ENCODE data around the gene SLC35G2.

SLC35G2 gene

DNA sequence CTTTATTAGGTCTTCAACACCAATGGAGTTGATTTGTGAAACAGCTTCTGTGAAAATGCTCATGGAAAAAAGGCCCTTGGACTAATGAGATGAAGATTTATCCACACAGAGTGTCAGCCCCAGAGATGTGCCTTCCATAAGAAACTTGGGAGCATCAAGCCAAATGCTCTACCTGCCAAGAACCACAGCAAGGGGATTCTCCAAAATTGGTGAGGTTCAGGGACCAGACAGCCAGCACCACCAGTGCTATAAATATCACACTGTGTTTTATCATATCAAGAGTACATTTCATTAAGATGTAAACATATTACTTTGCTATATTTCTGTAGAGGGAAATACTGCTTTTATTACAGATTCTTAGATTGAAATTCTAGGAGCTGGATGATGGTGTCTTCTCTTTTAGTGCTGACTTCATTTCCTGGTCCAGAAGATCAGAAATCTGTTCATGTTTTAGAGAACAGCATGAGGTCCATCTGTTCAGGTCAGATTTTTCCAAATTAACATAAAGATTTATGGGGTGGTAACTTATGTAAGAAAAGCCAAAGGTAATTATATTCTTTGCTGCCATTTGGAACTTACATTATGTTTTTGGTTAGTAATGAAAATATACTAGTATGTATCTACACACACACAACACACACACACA, 17.7 kb downstream of the SLC35G2 start:
- H3K4me1 ChIP-seq (ENCODE audit: low read length) = 0 out of 2 replicates have a peak, but pooled peaks cover 5% of the 10 kb centered on the region
- H2AFZ ChIP-seq (ENCODE audit: low read length) = no peak overlapping the region
- TF ChIP-seq EZH2 (optimal IDR thresholded peaks at IDR 0.05; ENCODE audit: low read depth, low read length) (no peak), EZH2phosphoT487 (IDR thresholded peaks at IDR 0.05; ENCODE audit: low read length) (no peak), CTCF (IDR thresholded peaks at IDR 0.05; ENCODE audit: low read length) (no peak)
- H3K9me2 ChIP-seq (replicated peaks; ENCODE audit: insufficient read depth, low read length) = no peaks in the 10 kb centered on the region
- no peaks in the 10 kb centered on the region for H4K20me1 ChIP-seq (ENCODE audit: insufficient read depth, low read length)
- no peaks in the 10 kb centered on the region for H3K79me2 ChIP-seq (ENCODE audit: low read length)
- no peaks in the 10 kb centered on the region for H3K27me3 ChIP-seq (replicated peaks; ENCODE audit: insufficient read depth, low read length)
- no peak overlapping the region for H3K27ac ChIP-seq (ENCODE audit: low read length)
- H3K9ac ChIP-seq (ENCODE audit: low read length) = no peak overlapping the region
- H3K9me3 ChIP-seq (replicated peaks; ENCODE audit: insufficient read depth, low read length) = no peaks in the 10 kb centered on the region
- no peak overlapping the region for H3K4me2 ChIP-seq (ENCODE audit: low read depth, low read length)
- H3F3A ChIP-seq (ENCODE audit: insufficient read depth, low read length) = no peaks in the 10 kb centered on the region
- no peak overlapping the region for H3K4me3 ChIP-seq (ENCODE audit: low read length)
- no peak for DNase-seq
- no peaks in the 10 kb centered on the region for H3K36me3 ChIP-seq (replicated peaks; ENCODE audit: insufficient read depth, low read length)

DNA sequence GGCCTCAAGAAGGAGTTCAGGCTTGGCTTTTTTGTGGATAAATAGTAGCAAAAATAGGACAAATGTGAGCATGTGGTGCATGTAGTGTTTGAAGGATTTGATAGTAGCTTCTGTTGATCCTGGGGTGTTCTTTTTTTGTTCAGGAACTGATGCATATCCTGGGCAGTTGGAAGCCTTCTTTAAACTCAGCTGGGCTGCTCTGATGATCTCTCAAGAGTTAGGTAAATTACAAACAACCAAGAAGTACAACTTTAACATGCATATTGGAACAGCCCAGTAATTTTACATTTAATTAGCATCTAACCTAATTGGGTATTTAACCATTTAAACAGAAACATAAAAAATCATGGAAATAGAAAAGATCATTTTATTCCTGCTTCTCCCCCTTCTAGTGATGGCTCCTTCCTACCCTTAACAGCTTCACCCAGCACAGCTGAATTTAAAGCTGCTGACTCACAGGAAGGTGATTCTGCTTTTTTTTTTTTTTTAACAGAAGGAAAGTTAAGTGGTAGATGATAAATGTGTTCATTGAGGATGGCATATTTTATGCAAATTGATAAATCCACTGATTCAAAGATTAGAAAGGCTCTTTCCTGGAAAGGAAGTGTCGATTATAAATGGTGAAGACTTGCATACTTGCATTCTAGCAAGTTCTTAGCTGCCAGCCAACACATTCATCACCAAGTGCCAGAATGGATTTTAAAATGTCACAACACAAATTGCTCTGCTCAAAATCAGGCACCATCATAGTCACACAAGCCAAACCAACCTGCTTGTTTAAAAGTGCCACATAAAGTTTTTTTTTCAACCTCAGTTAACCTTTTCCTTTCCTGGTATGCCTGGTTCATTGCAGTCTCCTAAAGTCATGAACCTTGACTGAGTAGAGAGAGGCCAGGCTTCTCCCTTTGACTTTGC, 20.0 kb downstream of the SLC35G2 start:
- no peaks in the 10 kb centered on the region for H4K20me1 ChIP-seq (ENCODE audit: insufficient read depth, low read length)
- H3K9ac ChIP-seq (ENCODE audit: low read length) = no peak overlapping the region
- H3K79me2 ChIP-seq (ENCODE audit: low read length) = no peaks in the 10 kb centered on the region
- H3K9me3 ChIP-seq (replicated peaks; ENCODE audit: insufficient read depth, low read length) = no peaks in the 10 kb centered on the region
- H3K27ac ChIP-seq (ENCODE audit: low read length) = no peak overlapping the region
- H3K4me3 ChIP-seq (ENCODE audit: low read length) = no peak overlapping the region
- H3K36me3 ChIP-seq (replicated peaks; ENCODE audit: insufficient read depth, low read length) = no peaks in the 10 kb centered on the region
- TF ChIP-seq EZH2phosphoT487 (IDR thresholded peaks at IDR 0.05; ENCODE audit: low read length) (no peak), CTCF (IDR thresholded peaks at IDR 0.05; ENCODE audit: low read length) (no peak), EZH2 (optimal IDR thresholded peaks at IDR 0.05; ENCODE audit: low read depth, low read length) (no peak)
- no peaks in the 10 kb centered on the region for H3K27me3 ChIP-seq (replicated peaks; ENCODE audit: insufficient read depth, low read length)
- no peaks in the 10 kb centered on the region for H3F3A ChIP-seq (ENCODE audit: insufficient read depth, low read length)
- no peak overlapping the region for H2AFZ ChIP-seq (ENCODE audit: low read length)
- H3K9me2 ChIP-seq (replicated peaks; ENCODE audit: insufficient read depth, low read length) = no peaks in the 10 kb centered on the region
- no peak for DNase-seq
- H3K4me2 ChIP-seq (ENCODE audit: low read depth, low read length) = no peak overlapping the region
- H3K4me1 ChIP-seq (ENCODE audit: low read length) = 0 out of 2 replicates have a peak, but pooled peaks cover 5% of the 10 kb centered on the region

GRCh38 chr3:136839556-136839931, 20.6 kb downstream of the SLC35G2 start:
- H2AFZ ChIP-seq (ENCODE audit: low read length) = no peak overlapping the region
- no peak overlapping the region for H3K4me3 ChIP-seq (ENCODE audit: low read length)
- H3K9me2 ChIP-seq (replicated peaks; ENCODE audit: insufficient read depth, low read length) = no peaks in the 10 kb centered on the region
- TF ChIP-seq CTCF (IDR thresholded peaks at IDR 0.05; ENCODE audit: low read length) (no peak), EZH2phosphoT487 (IDR thresholded peaks at IDR 0.05; ENCODE audit: low read length) (no peak), EZH2 (optimal IDR thresholded peaks at IDR 0.05; ENCODE audit: low read depth, low read length) (no peak)
- H3K4me2 ChIP-seq (ENCODE audit: low read depth, low read length) = no peak overlapping the region
- H3K9me3 ChIP-seq (replicated peaks; ENCODE audit: insufficient read depth, low read length) = no peaks in the 10 kb centered on the region
- no peaks in the 10 kb centered on the region for H4K20me1 ChIP-seq (ENCODE audit: insufficient read depth, low read length)
- H3K9ac ChIP-seq (ENCODE audit: low read length) = no peak overlapping the region
- 0 out of 2 replicates have a peak, but pooled peaks cover 5% of the 10 kb centered on the region for H3K4me1 ChIP-seq (ENCODE audit: low read length)
- no peaks in the 10 kb centered on the region for H3K79me2 ChIP-seq (ENCODE audit: low read length)
- DNase-seq = no peak
- no peaks in the 10 kb centered on the region for H3K36me3 ChIP-seq (replicated peaks; ENCODE audit: insufficient read depth, low read length)
- no peaks in the 10 kb centered on the region for H3F3A ChIP-seq (ENCODE audit: insufficient read depth, low read length)
- no peak overlapping the region for H3K27ac ChIP-seq (ENCODE audit: low read length)
- H3K27me3 ChIP-seq (replicated peaks; ENCODE audit: insufficient read depth, low read length) = no peaks in the 10 kb centered on the region
